H9 (cell line): ENCODE data around the gene NCAM2. TPM values are rescaled to one million over a fixed set of nuclear protein-coding genes. Genes with fewer than 3 reads are reported as not detected.

ENCODE experiments used
- DNase-seq: peaks from one replicate; pipeline ENCODE4 v3.0.0-alpha.2; 2017
- H2AFZ ChIP-seq: one replicate; pipeline ENCODE4 v1.6.1; 2013; ENCODE audit warnings: mild to moderate bottlenecking, low read length, control low read depth, moderate library complexity
- H2AK5ac ChIP-seq: 2 replicates; pipeline ENCODE4 v1.6.1; 2013; ENCODE audit warnings: low read length, control low read depth, mixed read lengths; ENCODE audit not compliant: insufficient read length
- H2BK120ac ChIP-seq: one replicate; pipeline ENCODE4 v1.6.1; 2013; ENCODE audit warnings: low read depth, mild to moderate bottlenecking, low read length, control low read depth, inconsistent platforms; ENCODE audit not compliant: poor library complexity, severe bottlenecking
- H2BK12ac ChIP-seq: 2 replicates; pipeline ENCODE4 v1.6.1; 2013; ENCODE audit warnings: low read length, control low read depth, mixed read lengths, low read depth; ENCODE audit not compliant: insufficient read length
- H2BK15ac ChIP-seq: 2 replicates; pipeline ENCODE4 v1.6.1; 2013; ENCODE audit warnings: low read depth, low read length, control low read depth
- H2BK20ac ChIP-seq: one replicate; pipeline ENCODE4 v1.6.1; 2013; ENCODE audit warnings: low read depth, mild to moderate bottlenecking, low read length, control low read depth, inconsistent platforms; ENCODE audit not compliant: poor library complexity, severe bottlenecking
- H2BK5ac ChIP-seq: 2 replicates; pipeline ENCODE4 v1.6.1; 2013; ENCODE audit warnings: low read length, control low read depth, mixed read lengths; ENCODE audit not compliant: insufficient read length
- H3K14ac ChIP-seq: 2 replicates; pipeline ENCODE4 v1.6.1; 2013; ENCODE audit warnings: low read length, control low read depth; ENCODE audit not compliant: insufficient read depth
- H3K18ac ChIP-seq: 2 replicates; pipeline ENCODE4 v1.6.1; 2013; ENCODE audit warnings: low read depth, mild to moderate bottlenecking, mixed read lengths, low read length, control low read depth; ENCODE audit not compliant: insufficient read length
- H3K23ac ChIP-seq: 2 replicates; pipeline ENCODE4 v1.6.1; 2013; ENCODE audit warnings: low read length, control low read depth, mixed read lengths, low read depth; ENCODE audit not compliant: insufficient read length
- H3K23me2 ChIP-seq: 2 replicates; pipeline ENCODE4 v1.6.1; 2013; ENCODE audit warnings: low read depth, mild to moderate bottlenecking, mixed read lengths, low read length, control low read depth; ENCODE audit not compliant: insufficient read length, poor library complexity, severe bottlenecking
- H3K27ac ChIP-seq: 2 replicates; pipeline ENCODE4 v1.5.1; 2013; ENCODE audit warnings: low read length, control low read depth, mixed read lengths, low read depth; ENCODE audit not compliant: insufficient read length
- H3K27me3 ChIP-seq: 2 replicates; pipeline ENCODE4 v1.6.1; 2013; ENCODE audit warnings: low read length, control low read depth, inconsistent platforms; ENCODE audit not compliant: insufficient read depth
- H3K4ac ChIP-seq: 2 replicates; pipeline ENCODE4 v1.6.1; 2013; ENCODE audit warnings: low read depth, mild to moderate bottlenecking, control low read depth, inconsistent platforms, low read length, moderate library complexity
- H3K4me1 ChIP-seq: 2 replicates; pipeline ENCODE4 v1.6.1; 2013; ENCODE audit warnings: low read length, control low read depth, inconsistent platforms; ENCODE audit not compliant: insufficient read depth
- H3K4me2 ChIP-seq: 2 replicates; pipeline ENCODE4 v1.6.1; 2013; ENCODE audit warnings: low read length, control low read depth, mixed read lengths; ENCODE audit not compliant: insufficient read length, insufficient read depth
- H3K56ac ChIP-seq: 2 replicates; pipeline ENCODE4 v1.6.1; 2013; ENCODE audit warnings: low read depth, mild to moderate bottlenecking, mixed read lengths, low read length, control low read depth; ENCODE audit not compliant: insufficient read length
- H3K79me1 ChIP-seq: 2 replicates; pipeline ENCODE4 v1.6.1; 2013; ENCODE audit warnings: low read depth, mild to moderate bottlenecking, moderate library complexity, low read length, control low read depth, inconsistent platforms; ENCODE audit not compliant: insufficient read depth, poor library complexity, severe bottlenecking
- H3K79me2 ChIP-seq: 2 replicates; pipeline ENCODE4 v1.6.1; 2013; ENCODE audit warnings: low read length, control low read depth, inconsistent platforms; ENCODE audit not compliant: insufficient read depth
- H3K9ac ChIP-seq: 2 replicates; pipeline ENCODE4 v1.6.1; 2013; ENCODE audit warnings: low read length, control low read depth, mixed read lengths; ENCODE audit not compliant: insufficient read length; ENCODE audit errors: extremely low read depth
- H3K9me3 ChIP-seq: one replicate; pipeline ENCODE4 v1.6.1; 2013; ENCODE audit warnings: low read depth, low read length, inconsistent platforms; ENCODE audit not compliant: control insufficient read depth
- H3T11ph ChIP-seq: one replicate; pipeline ENCODE4 v1.6.1; 2013; ENCODE audit warnings: mild to moderate bottlenecking, low read length, control low read depth, inconsistent platforms
- H4K20me1 ChIP-seq: one replicate; pipeline ENCODE4 v1.6.1; 2013; ENCODE audit not compliant: control insufficient read depth, insufficient read length, insufficient read depth
- H4K5ac ChIP-seq: 2 replicates; pipeline ENCODE4 v1.6.1; 2013; ENCODE audit warnings: low read depth, mild to moderate bottlenecking, mixed read lengths, low read length, control low read depth; ENCODE audit not compliant: insufficient read length
- H4K8ac ChIP-seq: replicated peaks from 2 replicates; pipeline ENCODE4 v1.6.1; 2013; ENCODE audit warnings: low read length, control low read depth, mixed read lengths, low read depth; ENCODE audit not compliant: insufficient read length
- H4K91ac ChIP-seq: 2 replicates; pipeline ENCODE4 v1.6.1; 2013; ENCODE audit warnings: low read depth, mild to moderate bottlenecking, moderate library complexity, mixed read lengths, low read length, control low read depth; ENCODE audit not compliant: insufficient read length
- H3K27ac Mint-ChIP-seq, 3 experiments: 2 replicates in 2 of 3; 3 replicates in 1 of 3; pipeline ENCODE4 v1.8.0; 2020 to 2021; ENCODE audit warnings: mixed read lengths in 3 of 3, mild to moderate bottlenecking in 1 of 3, moderate library complexity in 1 of 3
- H3K27me3 Mint-ChIP-seq: 2 replicates; pipeline ENCODE4 v1.8.0; 2021; ENCODE audit warnings: low read depth, mild to moderate bottlenecking, moderate library complexity, mixed read lengths
- H3K36me3 Mint-ChIP-seq, 3 experiments: 2 replicates in 2 of 3; 3 replicates in 1 of 3; pipeline ENCODE4 v1.8.0; 2020 to 2021; ENCODE audit warnings: low read depth in 3 of 3, mixed read lengths in 3 of 3; ENCODE audit not compliant: insufficient read depth in 1 of 3
- H3K4me1 Mint-ChIP-seq, 2 experiments: 2 replicates each; pipeline ENCODE4 v1.8.0; 2020; ENCODE audit warnings: mixed read lengths in 2 of 2
- H3K4me3 Mint-ChIP-seq, 2 experiments: 2 replicates in 1 of 2; 3 replicates in 1 of 2; pipeline ENCODE4 v1.8.0; 2020 to 2021; ENCODE audit warnings: mild to moderate bottlenecking in 2 of 2, mixed read lengths in 2 of 2, moderate library complexity in 1 of 2
- H3K9me3 Mint-ChIP-seq, 2 experiments: 2 replicates in 1 of 2; 3 replicates in 1 of 2; pipeline ENCODE4 v1.8.0; 2020; ENCODE audit warnings: mild to moderate bottlenecking in 2 of 2, mixed read lengths in 2 of 2, moderate library complexity in 1 of 2
- WGBS: extraction: QIAGEN DNeasy Blood & Tissue Kit; methylation state at CpG from one replicate; pipeline ENCODE4 v1.1.7; 2013; ENCODE audit warnings: missing lambda C conversion rate, low lambda C conversion rate, mixed read lengths; ENCODE audit not compliant: insufficient read length; ENCODE audit errors: extremely low coverage; 5-methylcytosine and 5-hydroxymethylcytosine counted together
- total RNA-seq: library from RNA; stranded (reverse); gene quantifications from 2 replicates; pipeline ENCODE4 v1.2.1, GENCODE V29; 2021
- TF ChIP-seq, protein P1 (sequence below): fragments of 200-600 bp; sonication (generic); conservative IDR thresholded peaks from 3 replicates; pipeline ENCODE4 v1.8.0; 2021; ENCODE audit warnings: antibody characterized with exemption, mild to moderate bottlenecking

The NCAM2 gene
- total RNA-seq, 1 experiment from 2014 or later, result 2.2 TPM

DNA sequence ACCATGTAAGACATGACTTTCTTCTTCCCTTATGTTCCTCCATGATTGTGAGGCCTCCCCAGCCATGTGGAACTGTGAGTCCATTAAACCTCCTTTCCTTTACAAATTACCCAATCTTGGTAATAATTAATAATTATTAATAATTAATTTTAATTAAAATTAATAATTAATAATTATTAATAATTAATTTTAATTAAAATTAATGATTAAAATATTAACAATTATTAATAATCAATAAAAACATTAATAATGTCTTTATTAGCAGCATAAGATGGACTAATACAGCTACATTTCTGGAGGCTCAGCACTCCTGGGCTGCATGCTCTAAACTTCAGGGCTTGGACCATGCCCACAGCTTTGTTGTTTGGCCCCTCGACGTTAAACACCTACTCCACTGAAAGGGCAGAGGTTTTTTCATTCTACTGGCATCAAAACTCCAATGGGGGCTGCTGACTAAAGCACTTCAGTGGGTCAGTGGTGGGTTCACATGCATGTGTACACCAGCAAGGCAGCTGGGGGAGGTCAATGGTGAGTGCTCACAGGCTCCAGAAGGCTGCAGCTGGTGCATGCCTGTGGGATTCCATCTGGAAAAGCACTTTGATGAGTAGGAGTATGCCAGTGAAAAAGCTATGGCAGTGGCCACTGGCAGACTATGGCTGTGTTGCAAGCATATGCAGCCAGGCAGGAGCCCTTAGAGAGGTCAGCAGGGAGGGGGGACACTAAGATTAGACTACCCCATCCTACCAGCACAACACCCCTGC is 561.3 kb downstream of the NCAM2 start:
- Histone ChIP-seq H3K27me3 (no peaks in the 10 kb centered on the region), H3K4me1 (no peaks in the 10 kb centered on the region), H2BK12ac (no peak overlapping the region), H3K9ac (no peak overlapping the region), H3K56ac (no peak overlapping the region), H4K20me1 (no peaks in the 10 kb centered on the region), H3K18ac (no peak overlapping the region), H3K4me2 (no peak overlapping the region), H2AFZ (no peak overlapping the region), H2BK120ac (no peak overlapping the region), H3K79me1 (no peaks in the 10 kb centered on the region), H3K9me3 (no peaks in the 10 kb centered on the region), H3K4ac (no peak overlapping the region), H3K23ac (no peak overlapping the region), H2BK5ac (no peak overlapping the region), H3K23me2 (no peaks in the 10 kb centered on the region), H3K79me2 (no peaks in the 10 kb centered on the region), H4K91ac (no peak overlapping the region), H3T11ph (no peak overlapping the region), H3K14ac (no peak overlapping the region), H2BK15ac (no peak overlapping the region), H4K8ac (no peak overlapping the region), H2BK20ac (no peak overlapping the region), H4K5ac (no peak overlapping the region), H2AK5ac (no peak overlapping the region), H3K27ac (no peak overlapping the region)
- Mint-ChIP-seq H3K27ac (no peak overlapping the region), H3K36me3 (peaks cover 2 to 17% (median 6%) of the 10 kb centered on the region in 3 experiments; a peak in 5 of 7 replicates), H3K9me3 (peaks cover 30 to 34% of the 10 kb centered on the region in 2 experiments), H3K27me3 (no peaks in the 10 kb centered on the region), H3K4me1 (0 out of 4 replicates have a peak, but pooled peaks cover 0 to 3% of the 10 kb centered on the region in 2 experiments), H3K4me3 (no peak overlapping the region)
- TF ChIP-seq, protein P1, sequence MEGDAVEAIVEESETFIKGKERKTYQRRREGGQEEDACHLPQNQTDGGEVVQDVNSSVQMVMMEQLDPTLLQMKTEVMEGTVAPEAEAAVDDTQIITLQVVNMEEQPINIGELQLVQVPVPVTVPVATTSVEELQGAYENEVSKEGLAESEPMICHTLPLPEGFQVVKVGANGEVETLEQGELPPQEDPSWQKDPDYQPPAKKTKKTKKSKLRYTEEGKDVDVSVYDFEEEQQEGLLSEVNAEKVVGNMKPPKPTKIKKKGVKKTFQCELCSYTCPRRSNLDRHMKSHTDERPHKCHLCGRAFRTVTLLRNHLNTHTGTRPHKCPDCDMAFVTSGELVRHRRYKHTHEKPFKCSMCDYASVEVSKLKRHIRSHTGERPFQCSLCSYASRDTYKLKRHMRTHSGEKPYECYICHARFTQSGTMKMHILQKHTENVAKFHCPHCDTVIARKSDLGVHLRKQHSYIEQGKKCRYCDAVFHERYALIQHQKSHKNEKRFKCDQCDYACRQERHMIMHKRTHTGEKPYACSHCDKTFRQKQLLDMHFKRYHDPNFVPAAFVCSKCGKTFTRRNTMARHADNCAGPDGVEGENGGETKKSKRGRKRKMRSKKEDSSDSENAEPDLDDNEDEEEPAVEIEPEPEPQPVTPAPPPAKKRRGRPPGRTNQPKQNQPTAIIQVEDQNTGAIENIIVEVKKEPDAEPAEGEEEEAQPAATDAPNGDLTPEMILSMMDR, result no peak
- no peak for DNase-seq
- no CpG with 5 or more reads among the region's 2 CpGs for WGBS
